Fibroblast of peridontal ligament (primary cell): Measurements from ENCODE around the gene MATN1.
A peak's percentile ranks its signal among the peaks of the same experiment; 100 is the strongest.
"Not testable (repeated sequence)": the region's sequence is repeated elsewhere in the genome, so short reads cannot be mapped to it uniquely, and the experiment has no call there.

Experiments used
- DNase-seq: peaks from one replicate; pipeline ENCODE4 v3.0.0-alpha.2; 2010; ENCODE audit errors: extremely low read depth

MATN1 gene

GRCh38 chr1:30723331-30723755, at the start of gene MATN1:
TSS of gene MATN1 (minus strand) at chr1:30723585. CDS start at chr1:30723551, 34 bp downstream.
- DNase-seq, result no peak

- no peak for DNase-seq
These were observed 47.6 kb upstream of the MATN1 start for GRCh38 chr1:30771005-30771404.

- no peak for DNase-seq
These were observed 46.8 kb upstream of the MATN1 start for GRCh38 chr1:30770150-30770549.

- no peak for DNase-seq
These were observed 45.7 kb upstream of the MATN1 start for GRCh38 chr1:30768830-30769718.

- no peak for DNase-seq
These were observed 44.9 kb upstream of the MATN1 start for GRCh38 chr1:30768159-30768829.

GRCh38 chr1:30766948-30767347, 43.6 kb upstream of the MATN1 start:
- DNase-seq, result not testable (repeated sequence)

GRCh38 chr1:30765556-30766434, 42.4 kb upstream of the MATN1 start:
- DNase-seq, result no peak

GRCh38 chr1:30764939-30765555, 41.7 kb upstream of the MATN1 start:
- DNase-seq, result no peak

GRCh38 chr1:30764396-30764795, 41.0 kb upstream of the MATN1 start:
- no peak for DNase-seq

- DNase-seq, result no peak
These were observed 40.4 kb upstream of the MATN1 start for GRCh38 chr1:30763651-30764248.

- no peak for DNase-seq
These were observed 39.7 kb upstream of the MATN1 start for GRCh38 chr1:30762930-30763650.

- no peak for DNase-seq
These were observed 39.0 kb upstream of the MATN1 start for GRCh38 chr1:30762152-30762929.

GRCh38 chr1:30761381-30762151, 38.2 kb upstream of the MATN1 start:
- no peak for DNase-seq

- DNase-seq, result no peak
These were observed 37.4 kb upstream of the MATN1 start for GRCh38 chr1:30760596-30761324.

- DNase-seq, result no peak
These were observed 36.4 kb upstream of the MATN1 start for GRCh38 chr1:30759718-30760281.

- DNase-seq, result peak; percentile 14
These were observed 35.5 kb upstream of the MATN1 start for GRCh38 chr1:30758785-30759380.

- DNase-seq, result no peak
These were observed 34.8 kb upstream of the MATN1 start for GRCh38 chr1:30758121-30758688.
